HepG2 (cell line): ENCODE measurements around the gene CISD3. TPM values are rescaled to one million over a fixed set of nuclear protein-coding genes. Genes with fewer than 3 reads are reported as not detected.

Experiments
- CHD2 ChIP-seq: IDR thresholded peaks from 2 replicates; pipeline ENCODE4 v1.6.1; 2011; ENCODE audit warnings: low read depth, low read length, improper control_type of control experiment
- KAT2B ChIP-seq: fragments of 150-350 bp; IDR thresholded peaks from 2 replicates; pipeline ENCODE4 v1.6.1; 2014; ENCODE audit warnings: low read depth, low read length, borderline replicate concordance
- KDM5A ChIP-seq: fragments of 200-600 bp; sonication (generic); IDR thresholded peaks from 2 replicates; pipeline ENCODE4 v1.7.0; 2018; ENCODE audit warnings: antibody characterized with exemption, mild to moderate bottlenecking, low read length, borderline replicate concordance
- MXI1 ChIP-seq: IDR thresholded peaks from 3 replicates; pipeline ENCODE4 v1.6.1; 2012; ENCODE audit warnings: low read depth, low read length, inconsistent platforms, borderline replicate concordance
- RAD51 ChIP-seq: fragments of 450-650 bp; IDR thresholded peaks from 2 replicates; pipeline ENCODE4 v1.6.1; 2016; ENCODE audit warnings: borderline replicate concordance
- RBFOX2 ChIP-seq: fragments of 200-400 bp; formaldehyde crosslinking; IDR thresholded peaks from 2 replicates; pipeline ENCODE4 v1.6.1; 2017; ENCODE audit warnings: low read depth, mild to moderate bottlenecking, low read length
- RBM39 ChIP-seq: fragments of 200-400 bp; formaldehyde crosslinking; IDR thresholded peaks from one replicate; pipeline ENCODE4 v1.6.1; 2018; ENCODE audit warnings: antibody characterized with exemption, mild to moderate bottlenecking, low read depth, low read length; ENCODE audit not compliant: poor library complexity, severe bottlenecking
- SNAI1 ChIP-seq: sonication (generic); formaldehyde crosslinking; IDR thresholded peaks from 2 replicates; pipeline ENCODE4 v1.5.0; 2020; ENCODE audit warnings: mild to moderate bottlenecking, missing genetic modification reagents, borderline replicate concordance
- ZFY ChIP-seq: sonication (generic); formaldehyde crosslinking; IDR thresholded peaks from 2 replicates; pipeline ENCODE4 v1.4.0; 2020; ENCODE audit warnings: missing genetic modification reagents
- ZNF235 ChIP-seq: sonication (generic); formaldehyde crosslinking; IDR thresholded peaks from 2 replicates; pipeline ENCODE4 v1.8.1; 2023; ENCODE audit warnings: mild to moderate bottlenecking, missing genetic modification reagents, borderline replicate concordance
- ZNF274 ChIP-seq: sonication (generic); formaldehyde crosslinking; IDR thresholded peaks from 2 replicates; pipeline ENCODE4 v1.5.1; 2020; ENCODE audit warnings: mild to moderate bottlenecking, missing genetic modification reagents
- polyA plus RNA-seq, 8 experiments: library from polyadenylated mRNA; depleted of rRNA in 3 of 8; stranded (reverse) in 7 of 8; unstranded in 1 of 8; fragments of >200 nt; fragmentation: Illumina TruSeq in 4 of 8; extraction: Trizol in 4 of 8; gene quantifications; 2 replicates each; pipeline versions ENCODE4 v1.2.1 to v1.2.3, GENCODE V29; 2011 to 2016; ENCODE audit warnings: low read depth in 4 of 8, missing spikeins in 1 of 8, mixed read lengths in 1 of 8; ENCODE audit not compliant: insufficient read depth in 1 of 8
- total RNA-seq, 5 experiments: library from RNA; depleted of rRNA; stranded (reverse); fragments of >200 nt; fragmentation: Illumina TruSeq; extraction: Trizol; gene quantifications; 2 replicates each; pipeline ENCODE4 v1.2.3, GENCODE V29; 2016; ENCODE audit warnings: low read depth in 1 of 5
- TF ChIP-seq, protein P1 (sequence below): sonication (generic); formaldehyde crosslinking; IDR thresholded peaks from 2 replicates; pipeline ENCODE4 v1.5.1; 2020; ENCODE audit warnings: missing genetic modification reagents, mild to moderate bottlenecking, borderline replicate concordance
- TF ChIP-seq, protein P2 (sequence below): sonication (generic); formaldehyde crosslinking; conservative IDR thresholded peaks from 2 replicates; pipeline ENCODE4 v1.5.0; 2020; ENCODE audit warnings: missing genetic modification reagents
- TF ChIP-seq, protein P3 (sequence below): sonication (generic); formaldehyde crosslinking; IDR thresholded peaks from 2 replicates; pipeline ENCODE4 v1.4.0; 2020; ENCODE audit warnings: missing genetic modification reagents
- TF ChIP-seq, protein P4 (sequence below): sonication (generic); formaldehyde crosslinking; IDR thresholded peaks from 2 replicates; pipeline ENCODE4 v1.4.0; 2020; ENCODE audit warnings: missing genetic modification reagents, borderline replicate concordance

Gene CISD3
- total and polyA plus RNA-seq, 2 of the 13 experiments (the other 11 are each of a cell fraction or from before 2014, with no cell fraction given): 30.0 to 34.1 TPM

DNA sequence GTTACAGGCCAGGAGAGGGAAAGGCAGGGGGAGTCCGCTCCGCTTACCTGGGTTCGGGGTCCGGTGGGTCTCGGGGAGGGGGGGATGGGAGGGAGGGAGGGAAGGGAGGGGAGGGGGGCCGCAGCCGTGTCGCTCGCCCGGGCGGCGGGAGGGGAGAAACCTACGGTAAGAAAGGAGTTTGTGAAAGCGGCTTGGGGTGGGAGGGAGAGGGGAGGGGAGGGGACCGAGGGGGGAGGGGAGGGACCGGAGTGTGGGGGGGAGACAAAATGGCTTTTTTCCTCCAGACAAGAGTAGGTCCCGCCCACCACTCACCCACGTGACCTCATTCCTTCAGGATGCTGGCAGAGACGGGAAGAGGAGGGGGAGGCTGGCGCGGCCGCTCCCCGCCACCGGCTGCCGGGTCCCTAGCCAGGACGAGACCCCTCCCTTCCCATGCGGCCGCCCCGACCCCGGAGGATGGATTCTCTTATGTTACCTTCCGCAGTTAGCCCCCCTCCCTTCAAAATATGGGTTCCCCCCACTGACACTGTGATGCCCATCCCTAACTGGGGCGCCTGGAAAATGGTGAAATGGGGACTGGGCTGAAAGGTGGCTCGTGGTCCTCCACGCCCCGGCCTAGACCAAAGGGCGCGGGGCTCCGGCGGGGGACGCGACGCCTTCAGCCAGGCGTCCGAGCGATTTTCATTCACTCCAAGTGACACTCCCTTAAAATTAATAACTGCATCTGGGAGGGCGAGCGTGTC is 18.2 kb downstream of the CISD3 start, which contains the start of gene PCGF2 (continued):
- TF ChIP-seq SNAI1 (CRISPR knock-in tag): no peak
- TF ChIP-seq ZNF274 (CRISPR knock-in tag): peak; percentile 12; the same call in 1 of the 2 replicates
- peak; percentile 16 for TF ChIP-seq RBM39
- no peak for TF ChIP-seq KAT2B
- TF ChIP-seq RBFOX2: no peak
- TF ChIP-seq RAD51: peak; percentile 76; the same call in 1 of the 2 replicates
- TF ChIP-seq ZFY: no peak; the same call in 1 of the 2 replicates
- TF ChIP-seq, protein P1, sequence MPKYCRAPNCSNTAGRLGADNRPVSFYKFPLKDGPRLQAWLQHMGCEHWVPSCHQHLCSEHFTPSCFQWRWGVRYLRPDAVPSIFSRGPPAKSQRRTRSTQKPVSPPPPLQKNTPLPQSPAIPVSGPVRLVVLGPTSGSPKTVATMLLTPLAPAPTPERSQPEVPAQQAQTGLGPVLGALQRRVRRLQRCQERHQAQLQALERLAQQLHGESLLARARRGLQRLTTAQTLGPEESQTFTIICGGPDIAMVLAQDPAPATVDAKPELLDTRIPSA (CRISPR knock-in tag): no peak
- TF ChIP-seq, protein P2, sequence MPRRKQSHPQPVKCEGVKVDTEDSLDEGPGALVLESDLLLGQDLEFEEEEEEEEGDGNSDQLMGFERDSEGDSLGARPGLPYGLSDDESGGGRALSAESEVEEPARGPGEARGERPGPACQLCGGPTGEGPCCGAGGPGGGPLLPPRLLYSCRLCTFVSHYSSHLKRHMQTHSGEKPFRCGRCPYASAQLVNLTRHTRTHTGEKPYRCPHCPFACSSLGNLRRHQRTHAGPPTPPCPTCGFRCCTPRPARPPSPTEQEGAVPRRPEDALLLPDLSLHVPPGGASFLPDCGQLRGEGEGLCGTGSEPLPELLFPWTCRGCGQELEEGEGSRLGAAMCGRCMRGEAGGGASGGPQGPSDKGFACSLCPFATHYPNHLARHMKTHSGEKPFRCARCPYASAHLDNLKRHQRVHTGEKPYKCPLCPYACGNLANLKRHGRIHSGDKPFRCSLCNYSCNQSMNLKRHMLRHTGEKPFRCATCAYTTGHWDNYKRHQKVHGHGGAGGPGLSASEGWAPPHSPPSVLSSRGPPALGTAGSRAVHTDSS: no peak
- no peak; the same call in 1 of the 2 replicates for TF ChIP-seq KDM5A
- TF ChIP-seq, protein P3, sequence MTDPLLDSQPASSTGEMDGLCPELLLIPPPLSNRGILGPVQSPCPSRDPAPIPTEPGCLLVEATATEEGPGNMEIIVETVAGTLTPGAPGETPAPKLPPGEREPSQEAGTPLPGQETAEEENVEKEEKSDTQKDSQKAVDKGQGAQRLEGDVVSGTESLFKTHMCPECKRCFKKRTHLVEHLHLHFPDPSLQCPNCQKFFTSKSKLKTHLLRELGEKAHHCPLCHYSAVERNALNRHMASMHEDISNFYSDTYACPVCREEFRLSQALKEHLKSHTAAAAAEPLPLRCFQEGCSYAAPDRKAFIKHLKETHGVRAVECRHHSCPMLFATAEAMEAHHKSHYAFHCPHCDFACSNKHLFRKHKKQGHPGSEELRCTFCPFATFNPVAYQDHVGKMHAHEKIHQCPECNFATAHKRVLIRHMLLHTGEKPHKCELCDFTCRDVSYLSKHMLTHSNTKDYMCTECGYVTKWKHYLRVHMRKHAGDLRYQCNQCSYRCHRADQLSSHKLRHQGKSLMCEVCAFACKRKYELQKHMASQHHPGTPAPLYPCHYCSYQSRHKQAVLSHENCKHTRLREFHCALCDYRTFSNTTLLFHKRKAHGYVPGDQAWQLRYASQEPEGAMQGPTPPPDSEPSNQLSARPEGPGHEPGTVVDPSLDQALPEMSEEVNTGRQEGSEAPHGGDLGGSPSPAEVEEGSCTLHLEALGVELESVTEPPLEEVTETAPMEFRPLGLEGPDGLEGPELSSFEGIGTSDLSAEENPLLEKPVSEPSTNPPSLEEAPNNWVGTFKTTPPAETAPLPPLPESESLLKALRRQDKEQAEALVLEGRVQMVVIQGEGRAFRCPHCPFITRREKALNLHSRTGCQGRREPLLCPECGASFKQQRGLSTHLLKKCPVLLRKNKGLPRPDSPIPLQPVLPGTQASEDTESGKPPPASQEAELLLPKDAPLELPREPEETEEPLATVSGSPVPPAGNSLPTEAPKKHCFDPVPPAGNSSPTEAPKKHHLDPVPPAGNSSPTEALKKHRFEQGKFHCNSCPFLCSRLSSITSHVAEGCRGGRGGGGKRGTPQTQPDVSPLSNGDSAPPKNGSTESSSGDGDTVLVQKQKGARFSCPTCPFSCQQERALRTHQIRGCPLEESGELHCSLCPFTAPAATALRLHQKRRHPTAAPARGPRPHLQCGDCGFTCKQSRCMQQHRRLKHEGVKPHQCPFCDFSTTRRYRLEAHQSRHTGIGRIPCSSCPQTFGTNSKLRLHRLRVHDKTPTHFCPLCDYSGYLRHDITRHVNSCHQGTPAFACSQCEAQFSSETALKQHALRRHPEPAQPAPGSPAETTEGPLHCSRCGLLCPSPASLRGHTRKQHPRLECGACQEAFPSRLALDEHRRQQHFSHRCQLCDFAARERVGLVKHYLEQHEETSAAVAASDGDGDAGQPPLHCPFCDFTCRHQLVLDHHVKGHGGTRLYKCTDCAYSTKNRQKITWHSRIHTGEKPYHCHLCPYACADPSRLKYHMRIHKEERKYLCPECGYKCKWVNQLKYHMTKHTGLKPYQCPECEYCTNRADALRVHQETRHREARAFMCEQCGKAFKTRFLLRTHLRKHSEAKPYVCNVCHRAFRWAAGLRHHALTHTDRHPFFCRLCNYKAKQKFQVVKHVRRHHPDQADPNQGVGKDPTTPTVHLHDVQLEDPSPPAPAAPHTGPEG (CRISPR knock-in tag): no peak
- TF ChIP-seq, protein P4, sequence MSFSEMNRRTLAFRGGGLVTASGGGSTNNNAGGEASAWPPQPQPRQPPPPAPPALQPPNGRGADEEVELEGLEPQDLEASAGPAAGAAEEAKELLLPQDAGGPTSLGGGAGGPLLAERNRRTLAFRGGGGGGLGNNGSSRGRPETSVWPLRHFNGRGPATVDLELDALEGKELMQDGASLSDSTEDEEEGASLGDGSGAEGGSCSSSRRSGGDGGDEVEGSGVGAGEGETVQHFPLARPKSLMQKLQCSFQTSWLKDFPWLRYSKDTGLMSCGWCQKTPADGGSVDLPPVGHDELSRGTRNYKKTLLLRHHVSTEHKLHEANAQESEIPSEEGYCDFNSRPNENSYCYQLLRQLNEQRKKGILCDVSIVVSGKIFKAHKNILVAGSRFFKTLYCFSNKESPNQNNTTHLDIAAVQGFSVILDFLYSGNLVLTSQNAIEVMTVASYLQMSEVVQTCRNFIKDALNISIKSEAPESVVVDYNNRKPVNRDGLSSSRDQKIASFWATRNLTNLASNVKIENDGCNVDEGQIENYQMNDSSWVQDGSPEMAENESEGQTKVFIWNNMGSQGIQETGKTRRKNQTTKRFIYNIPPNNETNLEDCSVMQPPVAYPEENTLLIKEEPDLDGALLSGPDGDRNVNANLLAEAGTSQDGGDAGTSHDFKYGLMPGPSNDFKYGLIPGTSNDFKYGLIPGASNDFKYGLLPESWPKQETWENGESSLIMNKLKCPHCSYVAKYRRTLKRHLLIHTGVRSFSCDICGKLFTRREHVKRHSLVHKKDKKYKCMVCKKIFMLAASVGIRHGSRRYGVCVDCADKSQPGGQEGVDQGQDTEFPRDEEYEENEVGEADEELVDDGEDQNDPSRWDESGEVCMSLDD: no peak
- no peak for TF ChIP-seq ZNF235 (CRISPR knock-in tag)
- no peak for TF ChIP-seq CHD2
- peak; percentile 39; the same call in 1 of the 3 replicates for TF ChIP-seq MXI1
